Stomach (tissue), 9 donors: Measurements from ENCODE around the gene CNMD. TPM values are rescaled to one million over a fixed set of nuclear protein-coding genes. Genes with fewer than 3 reads are reported as not detected.
"Not testable (repeated sequence)": the region's sequence is repeated elsewhere in the genome, so short reads cannot be mapped to it uniquely, and the experiment has no call there.

Experiments
- DNase-seq, 2 donors: peaks; one replicate each; pipeline versions ENCODE4 v3.0.0 to v3.0.0-alpha.2; 2013 to 2019
- H3K27ac ChIP-seq, 5 donors: fragments of 200-600 bp in 4 of 5; sonication (generic) in 4 of 5; one replicate each; pipeline ENCODE4 v1.5.1; 2013 to 2019; ENCODE audit warnings: mild to moderate bottlenecking in 1 of 5, moderate library complexity in 1 of 5
- H3K27me3 ChIP-seq, 3 donors: fragments of 200-600 bp; sonication (generic); one replicate each; pipeline ENCODE4 v1.5.1; 2017 to 2019; ENCODE audit warnings: mixed run types in 1 of 3
- H3K36me3 ChIP-seq, 4 donors: fragments of 200-600 bp; sonication (generic); 1 replicate in 3 of 4; 2 replicates in 1 of 4; pipeline ENCODE4 v1.5.1; 2016 to 2019
- H3K4me1 ChIP-seq, 4 donors: fragments of 200-600 bp; sonication (generic); one replicate each; pipeline ENCODE4 v1.5.1; 2016 to 2019
- H3K4me3 ChIP-seq, 4 donors: fragments of 200-600 bp; sonication (generic) in 3 of 4; one replicate each; pipeline ENCODE4 v1.5.1; 2016 to 2019; ENCODE audit warnings: mild to moderate bottlenecking in 1 of 4
- H3K9me3 ChIP-seq, 4 donors: fragments of 200-600 bp; sonication (generic); one replicate each; pipeline ENCODE4 v1.5.1; 2016 to 2019
- EP300 ChIP-seq: sonication (generic); formaldehyde crosslinking; IDR thresholded peaks from one replicate; pipeline ENCODE4 v1.6.1; 2017; ENCODE audit warnings: antibody characterized with exemption
- POLR2A ChIP-seq, 4 donors: fragments of 450-650 bp; IDR thresholded peaks; one replicate each; pipeline ENCODE4 v1.6.1; 2016; ENCODE audit warnings: antibody characterized with exemption in 4 of 4, control low read depth in 2 of 4, mild to moderate bottlenecking in 1 of 4, moderate library complexity in 1 of 4
- POLR2AphosphoS5 ChIP-seq, 3 donors: sonication (generic); formaldehyde crosslinking; IDR thresholded peaks; one replicate each; pipeline ENCODE4 v1.6.1; 2016; ENCODE audit warnings: antibody characterized with exemption in 3 of 3
- WGBS, 5 donors: extraction: QIAGEN DNeasy Blood & Tissue Kit in 3 of 5; methylation state at CpG; one replicate each; pipeline versions ENCODE4 v1.1.5 to v1.1.7; 2013 to 2018; 5-methylcytosine and 5-hydroxymethylcytosine counted together
- intact Hi-C: fragments of 100-400 bp; cut with DNase I; formaldehyde crosslinking; loops from one replicate; pipeline ENCODE4 v1.15.1; 2023; ENCODE audit warnings: low total_unique reads
- polyA plus RNA-seq, 3 donors: library from polyadenylated mRNA; stranded (reverse); fragments of 200-250 nt; gene quantifications; one replicate each; pipeline ENCODE4 v1.2.3, GENCODE V29; 2013
- total RNA-seq, 5 donors: library from RNA; depleted of rRNA; stranded (reverse); fragments of >200 nt; gene quantifications; one replicate each; pipeline versions ENCODE4 v1.1.0 to v1.2.3, GENCODE V29; 2014 to 2016
- TF ChIP-seq, protein P1 (sequence below), 7 experiments: fragments of 450-650 bp in 4 of 7; fragments of 200-600 bp in 3 of 7; sonication (generic) in 3 of 7; IDR thresholded peaks; one replicate each; pipeline ENCODE4 v1.5.1; 2016 to 2019; ENCODE audit warnings: antibody characterized with exemption in 7 of 7, control low read depth in 2 of 7, mild to moderate bottlenecking in 1 of 7
- donor health status: healthy with polysubstance abuse.
- donor health status: Bipolar disorder and iron deficiency.
- donor health status: healthy.

CNMD gene
- total and polyA plus RNA-seq, 8 donors: not detected

DNA sequence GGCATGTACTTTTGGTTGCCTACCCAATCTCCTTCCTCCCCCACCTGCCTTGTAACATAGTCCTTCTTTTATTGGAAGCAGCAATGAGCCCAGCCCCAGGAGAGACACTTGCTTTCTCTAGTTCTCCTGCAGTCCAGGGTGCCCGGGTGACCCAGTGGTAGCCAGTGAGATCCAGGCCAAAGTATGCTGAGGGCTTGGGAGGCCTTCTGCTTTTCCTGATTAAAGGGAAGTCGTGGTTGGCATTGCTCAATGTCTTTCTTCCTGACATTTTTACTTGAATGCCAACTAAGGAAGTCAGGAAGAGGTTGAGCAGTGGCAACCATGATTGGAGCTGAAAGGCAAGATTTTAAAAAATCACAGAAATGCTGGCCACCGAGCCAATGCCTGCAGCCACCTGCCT lies 25.7 kb downstream of the CNMD start:
- peaks cover 0 to 19% (median 3%) of the 10 kb centered on the region in 4 donors for H3K9me3 ChIP-seq
- H3K36me3 ChIP-seq: no peaks in the 10 kb centered on the region
- no peaks in the 10 kb centered on the region for H3K4me1 ChIP-seq
- H3K27ac ChIP-seq: no peak overlapping the region
- intact Hi-C loops: no loop called here
- H3K27me3 ChIP-seq: no peaks in the 10 kb centered on the region
- DNase-seq: no peak
- H3K4me3 ChIP-seq: no peak overlapping the region
- 64 to 73% (median 68%) methylated on average over 3 of the region's 3 CpGs for WGBS, 5 donors
- TF ChIP-seq EP300 (no peak), POLR2AphosphoS5 (IDR thresholded peaks at IDR 0.05) (no peak), POLR2A (IDR thresholded peaks at IDR 0.05) (no peak)

DNA sequence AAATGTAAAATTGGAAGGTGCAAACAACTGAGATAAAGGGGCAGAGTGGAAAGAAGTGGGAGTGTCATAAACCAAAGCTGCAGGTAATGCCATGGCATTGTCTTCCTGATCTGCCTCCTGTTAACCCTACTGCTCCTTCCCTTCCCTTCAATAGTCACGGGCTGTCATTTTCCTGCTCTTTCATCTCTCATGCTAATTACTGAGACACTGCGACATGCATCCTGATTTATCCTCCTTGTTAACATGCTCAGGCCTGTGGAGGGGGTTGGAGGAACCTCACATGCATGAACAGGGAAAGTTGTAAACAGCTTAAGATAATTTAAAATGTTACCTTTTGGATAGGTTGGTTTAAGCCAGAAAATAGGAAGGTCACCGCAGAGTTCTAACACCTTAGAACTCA lies 27.2 kb downstream of the CNMD start:
- Histone ChIP-seq H3K36me3 (no peaks in the 10 kb centered on the region), H3K27me3 (no peaks in the 10 kb centered on the region), H3K4me1 (no peaks in the 10 kb centered on the region), H3K9me3 (peaks cover 0 to 8% (median 0%) of the 10 kb centered on the region in 4 donors), H3K4me3 (no peak overlapping the region), H3K27ac (no peak overlapping the region)
- WGBS, 5 donors: 72 to 81% (median 74%) methylated on average over 3 of the region's 3 CpGs
- intact Hi-C loops: no loop called here
- no peak for DNase-seq
- TF ChIP-seq POLR2A (IDR thresholded peaks at IDR 0.05) (no peak), EP300 (no peak), POLR2AphosphoS5 (IDR thresholded peaks at IDR 0.05) (no peak)
- TF ChIP-seq, protein P1, sequence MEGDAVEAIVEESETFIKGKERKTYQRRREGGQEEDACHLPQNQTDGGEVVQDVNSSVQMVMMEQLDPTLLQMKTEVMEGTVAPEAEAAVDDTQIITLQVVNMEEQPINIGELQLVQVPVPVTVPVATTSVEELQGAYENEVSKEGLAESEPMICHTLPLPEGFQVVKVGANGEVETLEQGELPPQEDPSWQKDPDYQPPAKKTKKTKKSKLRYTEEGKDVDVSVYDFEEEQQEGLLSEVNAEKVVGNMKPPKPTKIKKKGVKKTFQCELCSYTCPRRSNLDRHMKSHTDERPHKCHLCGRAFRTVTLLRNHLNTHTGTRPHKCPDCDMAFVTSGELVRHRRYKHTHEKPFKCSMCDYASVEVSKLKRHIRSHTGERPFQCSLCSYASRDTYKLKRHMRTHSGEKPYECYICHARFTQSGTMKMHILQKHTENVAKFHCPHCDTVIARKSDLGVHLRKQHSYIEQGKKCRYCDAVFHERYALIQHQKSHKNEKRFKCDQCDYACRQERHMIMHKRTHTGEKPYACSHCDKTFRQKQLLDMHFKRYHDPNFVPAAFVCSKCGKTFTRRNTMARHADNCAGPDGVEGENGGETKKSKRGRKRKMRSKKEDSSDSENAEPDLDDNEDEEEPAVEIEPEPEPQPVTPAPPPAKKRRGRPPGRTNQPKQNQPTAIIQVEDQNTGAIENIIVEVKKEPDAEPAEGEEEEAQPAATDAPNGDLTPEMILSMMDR (IDR thresholded peaks at IDR 0.05): no peak

DNA sequence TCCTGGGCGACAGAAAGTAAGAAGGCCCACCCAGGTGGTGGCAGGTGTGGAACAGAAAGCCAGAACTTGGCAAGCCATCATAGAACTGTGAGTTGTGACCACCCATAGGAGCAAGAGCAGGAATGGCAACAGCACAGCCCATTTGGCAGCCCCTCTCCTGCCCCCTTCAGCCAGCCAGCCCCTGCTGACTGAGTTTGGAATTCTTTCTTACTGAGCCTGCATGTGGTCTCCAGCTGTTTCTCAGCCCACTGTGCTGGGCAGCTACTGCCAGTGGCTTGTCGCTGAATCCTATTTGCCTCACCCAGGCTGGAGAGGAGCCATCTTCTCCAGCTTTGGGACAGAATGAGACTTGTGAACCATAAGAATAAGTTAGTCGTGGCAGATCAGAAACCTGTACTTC lies 28.3 kb downstream of the CNMD start:
- H3K9me3 ChIP-seq: peaks cover 0 to 2% (median 0%) of the 10 kb centered on the region in 4 donors
- no peak overlapping the region for H3K27ac ChIP-seq
- no peaks in the 10 kb centered on the region for H3K4me1 ChIP-seq
- intact Hi-C loops: no loop called here
- DNase-seq: no peak
- WGBS, 5 donors: 70 to 82% (median 76%) methylated on average over 3 of the region's 3 CpGs
- H3K36me3 ChIP-seq: no peaks in the 10 kb centered on the region
- H3K4me3 ChIP-seq: no peak overlapping the region
- no peaks in the 10 kb centered on the region for H3K27me3 ChIP-seq
- TF ChIP-seq, protein P1 (IDR thresholded peaks at IDR 0.05): no peak
- TF ChIP-seq POLR2AphosphoS5 (IDR thresholded peaks at IDR 0.05): no peak
- TF ChIP-seq EP300: no peak
- TF ChIP-seq POLR2A (IDR thresholded peaks at IDR 0.05): no peak

DNA sequence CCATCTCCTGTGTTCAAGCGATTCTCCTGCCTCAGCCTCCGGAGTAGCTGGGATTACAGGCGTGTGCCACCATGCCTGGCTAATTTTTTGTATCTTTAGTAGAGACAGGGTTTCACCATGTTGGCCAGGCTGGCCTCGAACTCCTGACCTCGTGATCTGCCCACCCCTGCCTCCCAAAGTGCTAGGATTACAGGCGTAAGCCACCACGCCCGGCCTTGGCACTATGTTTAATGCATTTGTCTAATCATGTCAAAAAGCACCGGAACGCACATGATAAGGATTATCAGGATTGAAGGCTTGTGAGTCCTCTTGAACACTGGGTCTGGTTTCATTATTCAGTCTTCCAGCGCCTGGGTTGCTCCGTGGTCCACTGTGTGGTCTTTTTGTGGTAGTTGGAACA lies 31.4 kb downstream of the CNMD start:
- 61 to 81% (median 68%) methylated on average over 12 of the region's 12 CpGs for WGBS, 5 donors
- not testable (repeated sequence) for DNase-seq

DNA sequence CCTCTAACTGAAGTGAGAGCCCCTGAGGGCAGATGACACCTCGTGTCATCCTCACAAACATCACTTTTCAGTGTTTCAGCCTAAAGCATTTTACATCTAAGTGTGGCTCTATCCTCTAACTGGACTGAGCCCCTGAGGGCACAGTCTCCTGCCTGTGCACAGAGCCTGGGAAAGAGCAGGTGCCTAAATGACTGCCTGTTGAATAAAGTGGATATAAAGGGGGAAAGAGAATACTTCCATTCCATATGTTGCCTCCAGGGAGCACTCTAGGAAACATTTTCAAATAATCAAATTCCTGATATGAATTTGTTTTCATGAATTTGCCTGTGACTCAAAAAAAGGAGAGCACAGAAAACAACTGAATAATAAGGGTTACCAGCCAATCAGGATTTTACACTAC lies 32.2 kb downstream of the CNMD start:
- intact Hi-C loops: no loop called here
- 83 to 91% (median 84%) methylated on average over 1 of the region's 1 CpG for WGBS, 5 donors
- H3K27me3 ChIP-seq: no peaks in the 10 kb centered on the region
- no peaks in the 10 kb centered on the region for H3K4me1 ChIP-seq
- H3K4me3 ChIP-seq: no peak overlapping the region
- no peak for DNase-seq
- no peaks in the 10 kb centered on the region for H3K9me3 ChIP-seq
- no peaks in the 10 kb centered on the region for H3K36me3 ChIP-seq
- no peak for TF ChIP-seq POLR2A (IDR thresholded peaks at IDR 0.05)
- TF ChIP-seq, protein P1 (IDR thresholded peaks at IDR 0.05): no peak
- no peak for TF ChIP-seq POLR2AphosphoS5 (IDR thresholded peaks at IDR 0.05)
- H3K27ac ChIP-seq: no peak overlapping the region

More for the DNA sequence above, 31.4 kb downstream of the CNMD start:
- H3K27ac ChIP-seq, intact Hi-C loops, H3K4me3 ChIP-seq, H3K27me3 ChIP-seq, H3K36me3 ChIP-seq, H3K4me1 ChIP-seq, H3K9me3 ChIP-seq: not testable (repeated sequence)
